Testis (tissue), 3 donors: ENCODE data around the gene IGF1R. TPM values are rescaled to one million over a fixed set of nuclear protein-coding genes. Genes with fewer than 3 reads are reported as not detected.

Experiments used
- DNase-seq: peaks from one replicate; pipeline ENCODE4 v3.0.0-alpha.2; 2019
- H3K27ac ChIP-seq, 2 donors: fragments of 200-600 bp; sonication (generic); one replicate each; pipeline ENCODE4 v1.5.1; 2019
- H3K27me3 ChIP-seq: fragments of 200-600 bp; sonication (generic); one replicate; pipeline ENCODE4 v1.5.1; 2019
- H3K36me3 ChIP-seq: fragments of 200-600 bp; sonication (generic); one replicate; pipeline ENCODE4 v1.5.1; 2017; ENCODE audit warnings: low read depth; ENCODE audit errors: missing control alignments
- H3K4me1 ChIP-seq: fragments of 200-600 bp; sonication (generic); one replicate; pipeline ENCODE4 v1.5.1; 2019
- H3K4me3 ChIP-seq, 2 donors: fragments of 200-600 bp; sonication (generic); one replicate each; pipeline ENCODE4 v1.5.1; 2017 to 2019
- H3K9me3 ChIP-seq: fragments of 200-600 bp; sonication (generic); one replicate; pipeline ENCODE4 v1.5.1; 2017
- POLR2A ChIP-seq: fragments of 450-650 bp; IDR thresholded peaks from one replicate; pipeline ENCODE4 v1.6.1; 2017; ENCODE audit warnings: antibody characterized with exemption, mild to moderate bottlenecking, moderate library complexity
- WGBS, 2 donors: methylation state at CpG; one replicate each; pipeline ENCODE4 v1.1.5; 2018; 5-methylcytosine and 5-hydroxymethylcytosine counted together
- intact Hi-C: fragments of 100-400 bp; cut with DNase I; formaldehyde crosslinking; loops from one replicate; pipeline ENCODE4 v1.15.1; 2023; ENCODE audit warnings: low total_unique reads
- polyA plus RNA-seq: library from polyadenylated mRNA; stranded (reverse); fragments of 350-450 nt; fragmentation: Illumina TruSeq; extraction: RNeasy Lipid Tissue Mini Kit (QIAGEN cat#74804); gene quantifications from one replicate; pipeline ENCODE4 v1.2.3, GENCODE V29; 2014; ENCODE audit warnings: low read depth, low replicate concordance; ENCODE audit not compliant: insufficient read depth
- total RNA-seq, 2 donors: library from RNA; depleted of rRNA; stranded (reverse); fragments of >200 nt; gene quantifications; one replicate each; pipeline ENCODE4 v1.2.3, GENCODE V29; 2016
- TF ChIP-seq, protein P1 (sequence below), 3 experiments: fragments of 450-650 bp in 2 of 3; fragments of 200-600 bp in 1 of 3; sonication (generic) in 1 of 3; IDR thresholded peaks; one replicate each; pipeline ENCODE4 v1.5.1; 2016 to 2019; ENCODE audit warnings: antibody characterized with exemption in 3 of 3, mild to moderate bottlenecking in 2 of 3, moderate library complexity in 1 of 3

IGF1R gene
- total and polyA plus RNA-seq, 3 donors from 2014 or later: 25.8 to 172 (median 157) TPM

DNA sequence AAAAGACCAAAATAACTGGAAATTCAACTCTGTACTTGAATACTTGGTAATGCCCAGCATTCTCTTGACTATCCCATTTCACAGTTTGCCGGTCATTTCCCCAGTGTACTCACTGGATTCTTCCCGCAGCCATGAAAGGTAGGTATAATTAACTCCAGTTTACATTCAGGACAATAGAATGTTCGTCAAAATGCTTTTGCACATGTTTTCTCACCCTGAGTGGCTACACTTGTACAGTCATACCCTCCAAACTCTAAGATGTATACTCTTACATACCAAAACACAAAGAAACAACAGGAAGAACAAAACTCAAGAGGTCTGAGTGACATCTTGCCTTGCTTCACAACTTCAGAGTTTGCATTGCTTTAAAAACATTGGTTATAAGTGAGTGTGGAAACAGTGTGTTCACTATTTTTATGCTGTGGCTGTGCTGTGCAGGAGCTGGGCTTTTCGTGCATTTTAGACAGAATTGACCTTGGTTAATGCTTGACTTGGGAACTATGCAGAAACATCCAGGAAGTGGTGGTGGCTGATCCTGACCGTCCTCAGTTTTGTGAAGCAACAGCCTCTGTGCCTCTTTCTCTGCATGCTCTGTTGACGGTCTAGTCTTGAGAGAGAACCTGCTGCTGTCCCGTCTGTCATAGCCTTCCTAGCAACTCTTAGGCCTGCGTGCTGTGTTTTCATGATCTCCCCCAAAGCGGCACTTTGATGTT, 90.5 kb downstream of the IGF1R start:
- intact Hi-C loops: no loop called here
- H3K27ac ChIP-seq: no peak overlapping the region
- no peaks in the 10 kb centered on the region for H3K9me3 ChIP-seq
- TF ChIP-seq, protein P1, sequence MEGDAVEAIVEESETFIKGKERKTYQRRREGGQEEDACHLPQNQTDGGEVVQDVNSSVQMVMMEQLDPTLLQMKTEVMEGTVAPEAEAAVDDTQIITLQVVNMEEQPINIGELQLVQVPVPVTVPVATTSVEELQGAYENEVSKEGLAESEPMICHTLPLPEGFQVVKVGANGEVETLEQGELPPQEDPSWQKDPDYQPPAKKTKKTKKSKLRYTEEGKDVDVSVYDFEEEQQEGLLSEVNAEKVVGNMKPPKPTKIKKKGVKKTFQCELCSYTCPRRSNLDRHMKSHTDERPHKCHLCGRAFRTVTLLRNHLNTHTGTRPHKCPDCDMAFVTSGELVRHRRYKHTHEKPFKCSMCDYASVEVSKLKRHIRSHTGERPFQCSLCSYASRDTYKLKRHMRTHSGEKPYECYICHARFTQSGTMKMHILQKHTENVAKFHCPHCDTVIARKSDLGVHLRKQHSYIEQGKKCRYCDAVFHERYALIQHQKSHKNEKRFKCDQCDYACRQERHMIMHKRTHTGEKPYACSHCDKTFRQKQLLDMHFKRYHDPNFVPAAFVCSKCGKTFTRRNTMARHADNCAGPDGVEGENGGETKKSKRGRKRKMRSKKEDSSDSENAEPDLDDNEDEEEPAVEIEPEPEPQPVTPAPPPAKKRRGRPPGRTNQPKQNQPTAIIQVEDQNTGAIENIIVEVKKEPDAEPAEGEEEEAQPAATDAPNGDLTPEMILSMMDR (IDR thresholded peaks at IDR 0.05): no peak
- no peak for TF ChIP-seq POLR2A
- 75 to 83% methylated on average over 9 of the region's 9 CpGs for WGBS, 2 donors
- H3K27me3 ChIP-seq: no peaks in the 10 kb centered on the region
- no peaks in the 10 kb centered on the region for H3K36me3 ChIP-seq
- H3K4me3 ChIP-seq: no peak overlapping the region
- H3K4me1 ChIP-seq: peaks cover 14% of the 10 kb centered on the region
- no peak for DNase-seq

DNA sequence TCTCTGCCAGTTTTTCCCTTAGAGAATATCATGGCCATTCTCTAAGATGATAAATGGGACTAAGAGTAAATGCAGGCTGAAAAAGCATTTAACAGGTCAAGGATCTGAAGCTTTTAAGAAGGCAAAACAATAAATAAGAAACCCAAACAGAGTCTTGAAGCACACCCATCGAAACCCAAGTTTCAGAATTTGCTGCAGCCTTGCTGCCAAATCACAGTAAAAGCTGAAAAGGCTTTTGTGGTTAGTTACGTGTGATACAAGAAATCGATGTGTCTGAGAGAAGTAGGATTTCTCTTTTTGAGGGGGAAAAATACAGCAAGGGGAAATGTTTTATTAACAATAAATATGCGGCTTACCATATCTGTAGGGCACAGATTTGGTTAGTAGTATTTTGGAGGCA, 92.0 kb downstream of the IGF1R start:
- Histone ChIP-seq H3K27me3 (no peaks in the 10 kb centered on the region), H3K9me3 (no peaks in the 10 kb centered on the region), H3K4me3 (no peak overlapping the region), H3K4me1 (peaks cover 17% of the 10 kb centered on the region), H3K27ac (no peak overlapping the region), H3K36me3 (no peaks in the 10 kb centered on the region)
- no peak for TF ChIP-seq POLR2A
- TF ChIP-seq, protein P1 (IDR thresholded peaks at IDR 0.05): no peak
- intact Hi-C loops: no loop called here
- WGBS, 2 donors: 81 to 94% methylated on average over 4 of the region's 4 CpGs
- DNase-seq: no peak

DNA sequence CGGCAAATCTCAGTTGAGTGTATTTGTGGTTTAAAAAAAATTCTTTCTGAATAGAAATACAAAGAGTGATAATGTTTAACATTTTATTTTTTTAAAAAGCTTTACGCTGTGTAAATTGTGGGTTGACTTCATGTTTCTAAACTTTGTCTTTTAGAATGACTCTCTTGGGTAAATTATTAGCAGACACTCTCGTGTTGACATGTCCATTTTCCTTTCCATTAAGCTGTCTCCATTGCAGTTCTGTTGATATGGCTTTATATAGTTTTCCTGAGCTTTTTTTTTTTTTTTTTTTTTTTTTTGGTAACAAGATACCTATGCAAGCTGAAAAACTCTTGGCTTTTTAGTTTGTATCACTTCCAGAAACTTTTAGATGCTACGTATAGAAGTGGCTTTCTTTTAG, 92.6 kb downstream of the IGF1R start:
- TF ChIP-seq POLR2A: no peak
- H3K27me3 ChIP-seq: no peaks in the 10 kb centered on the region
- H3K9me3 ChIP-seq: no peaks in the 10 kb centered on the region
- 94% methylated on average over 4 of the region's 4 CpGs for WGBS, 2 donors
- no peak overlapping the region for H3K4me3 ChIP-seq
- no peak overlapping the region for H3K27ac ChIP-seq
- peaks cover 18% of the 10 kb centered on the region for H3K4me1 ChIP-seq
- intact Hi-C loops: no loop called here
- DNase-seq: no peak
- H3K36me3 ChIP-seq: no peaks in the 10 kb centered on the region

DNA sequence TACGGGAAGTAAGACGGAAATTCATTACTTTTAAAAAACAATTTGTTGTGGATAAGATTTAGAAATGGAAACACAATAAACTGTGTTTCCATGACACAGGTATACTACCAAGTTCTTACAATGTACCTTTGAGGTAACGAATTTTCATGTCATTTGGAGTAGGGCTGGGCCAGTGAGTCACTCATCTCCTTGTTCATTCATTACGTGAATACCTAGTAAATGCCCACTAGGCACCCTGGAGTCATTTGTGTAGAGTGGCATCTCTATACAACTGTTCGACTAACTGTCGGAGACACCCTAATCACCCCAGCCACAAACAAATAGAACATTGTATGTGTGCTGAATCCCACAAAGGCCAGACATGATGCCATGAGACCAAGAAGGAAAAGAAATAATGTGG, 94.8 kb downstream of the IGF1R start:
- Histone ChIP-seq H3K4me3 (no peak overlapping the region), H3K36me3 (no peaks in the 10 kb centered on the region), H3K9me3 (no peaks in the 10 kb centered on the region), H3K4me1 (peaks cover 11% of the 10 kb centered on the region), H3K27me3 (no peaks in the 10 kb centered on the region), H3K27ac (no peak overlapping the region)
- intact Hi-C loops: no loop called here
- no peak for DNase-seq
- 80 to 92% methylated on average over 6 of the region's 6 CpGs for WGBS, 2 donors
- TF ChIP-seq, protein P1 (IDR thresholded peaks at IDR 0.05): no peak
- TF ChIP-seq POLR2A: no peak

DNA sequence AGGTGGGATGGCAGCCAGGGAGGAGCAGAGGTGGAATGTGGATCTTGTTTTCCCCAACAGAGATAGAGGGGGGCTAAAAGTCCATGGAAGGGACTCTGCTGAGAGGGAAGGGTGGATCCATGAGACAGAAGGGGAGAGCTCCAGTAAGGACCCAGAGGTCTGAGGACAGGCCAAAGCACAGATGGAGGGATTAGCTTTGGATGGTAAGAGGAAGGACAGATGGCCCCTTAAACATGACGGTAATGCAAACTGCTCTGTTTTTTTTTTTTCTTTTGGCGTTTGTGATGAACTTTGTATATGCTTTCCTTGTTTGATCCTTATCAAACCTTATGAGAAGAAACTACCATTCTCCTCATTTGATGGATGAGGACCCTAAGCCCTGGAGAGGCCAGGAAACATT, 96.2 kb downstream of the IGF1R start:
- Histone ChIP-seq H3K9me3 (no peaks in the 10 kb centered on the region), H3K4me3 (no peak overlapping the region), H3K27ac (no peak overlapping the region), H3K36me3 (no peaks in the 10 kb centered on the region), H3K27me3 (no peaks in the 10 kb centered on the region), H3K4me1 (peaks cover 11% of the 10 kb centered on the region)
- intact Hi-C loops: no loop called here
- no peak for TF ChIP-seq POLR2A
- TF ChIP-seq, protein P1 (IDR thresholded peaks at IDR 0.05): no peak
- no peak for DNase-seq
- WGBS, 2 donors: 64 to 83% methylated on average over 2 of the region's 2 CpGs
